ENCODE results near the gene FDX2. TPM values are rescaled to one million over a fixed set of nuclear protein-coding genes. Genes with fewer than 3 reads are reported as not detected.

Gene FDX2
- total and polyA plus RNA-seq, 2 of the 4 experiments (the other 2 are of a cell fraction), result 39.8 to 72.0 TPM

DNA sequence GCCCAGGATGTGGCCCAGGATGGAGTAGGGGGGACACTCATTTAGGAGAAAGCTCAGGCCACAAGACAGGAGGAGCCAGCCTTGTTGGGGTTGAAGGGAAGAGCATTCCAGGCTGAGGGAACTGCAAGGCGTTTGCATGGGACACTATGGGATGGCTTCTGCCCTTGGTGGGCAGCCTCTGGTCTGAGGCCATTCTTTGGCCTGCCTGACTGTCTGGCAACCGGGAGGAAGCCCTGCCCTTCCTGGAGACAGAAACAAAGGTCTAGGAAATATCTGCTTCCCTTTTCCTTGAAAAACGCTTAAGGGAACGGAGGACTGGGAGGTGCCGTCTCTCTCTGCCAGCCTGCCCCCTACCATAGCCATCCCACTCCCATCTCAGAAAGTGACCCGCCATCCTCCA lies 47.7 kb downstream of the FDX2 start:
- Histone ChIP-seq H3K36me3 (ENCODE audit: control insufficient read depth, insufficient read depth, low read length) (no peaks in the 10 kb centered on the region), H3K9me1 (ENCODE audit: insufficient read depth, low read length) (no peaks in the 10 kb centered on the region), H3K27me3 (ENCODE audit: control insufficient read depth, insufficient read depth, low read length) (no peaks in the 10 kb centered on the region; the same call in 1 of the 2 replicates), H3K18ac (ENCODE audit: low read depth, low read length) (no peak overlapping the region), H3K56ac (ENCODE audit: extremely low read depth, insufficient read depth, low read length) (no peak overlapping the region), H2AK9ac (replicated peaks; ENCODE audit: low read depth, low read length, poor library complexity) (no peak overlapping the region), H3K23ac (ENCODE audit: low read depth, low read length) (no peak overlapping the region), H2BK120ac (ENCODE audit: low read depth, low read length) (no peak overlapping the region), H2BK15ac (ENCODE audit: low read depth, low read length) (no peak overlapping the region), H4K91ac (ENCODE audit: insufficient read depth, low read depth, low read length) (no peak overlapping the region), H3K9me3 (ENCODE audit: control insufficient read depth, insufficient read depth, low read length) (no peaks in the 10 kb centered on the region), H2BK20ac (ENCODE audit: low read depth, low read length) (no peak overlapping the region), H3K4me3 (ENCODE audit: insufficient read depth, low read depth, low read length) (no peak overlapping the region), H3K14ac (replicated peaks; ENCODE audit: low read depth, low read length) (no peak overlapping the region), H4K5ac (ENCODE audit: low read depth, low read length) (no peak overlapping the region), H3K4ac (ENCODE audit: low read depth, low read length) (no peak overlapping the region), H4K20me1 (ENCODE audit: insufficient read depth, low read length) (no peaks in the 10 kb centered on the region), H2BK5ac (ENCODE audit: low read depth, low read length, poor library complexity, severe bottlenecking) (no peak overlapping the region), H3K4me1 (ENCODE audit: control insufficient read depth, insufficient read depth, low read length) (peaks cover 3% of the 10 kb centered on the region; the same call in 1 of the 2 replicates), H3K27ac (ENCODE audit: insufficient read depth, low read length) (no peak overlapping the region), H3K4me2 (ENCODE audit: low read depth, low read length) (no peak overlapping the region), H2AFZ (replicated peaks; ENCODE audit: low read length, poor library complexity) (no peak overlapping the region), H3K9ac (ENCODE audit: low read depth, low read length) (no peak overlapping the region), H4K8ac (ENCODE audit: low read depth in 2 of 2, low read length in 2 of 2) (no peak overlapping the region), H2AK5ac (ENCODE audit: low read depth, low read length) (no peak overlapping the region), H3K79me1 (ENCODE audit: low read depth in 1 of 2, low read length in 2 of 2) (0 out of 4 replicates have a peak, but pooled peaks cover 0 to 6% of the 10 kb centered on the region in 2 experiments)
- CTCF ChIA-PET, result interaction anchor here (0.6 to 1.8 kb wide), 2 partner anchors 121 to 122 kb away, joined by 3 to 12 read pairs; no protein-coding TSS in a partner anchor
- no TSS peak for BruUV-seq (replicated peaks)
- no peak for ATAC-seq (ENCODE audit: low read depth)
- DNase-seq, result no peak
- 66% methylated on average over 4 of the region's 6 CpGs; no CpG with 5 or more reads in 1 of the 2 experiments for WGBS, 2 experiments (ENCODE audit: extremely low coverage in 2 of 2, insufficient read length in 1 of 2)
- TF ChIP-seq CEBPB (IDR thresholded peaks at IDR 0.05; ENCODE audit: low read depth, low read length) (no peak), RFX5 (IDR thresholded peaks at IDR 0.05; ENCODE audit: low read depth, low read length) (no peak), POLR2A (IDR thresholded peaks at IDR 0.05; ENCODE audit: low read depth, low read length) (no peak), MAFK (IDR thresholded peaks at IDR 0.05; ENCODE audit: low read depth, low read length) (no peak), MXI1 (IDR thresholded peaks at IDR 0.05; ENCODE audit: borderline replicate concordance, low read depth, low read length) (no peak), MAZ (IDR thresholded peaks at IDR 0.05; ENCODE audit: borderline replicate concordance, low read depth, low read length) (no peak), FOS (IDR thresholded peaks at IDR 0.05; ENCODE audit: low read depth, low read length) (no peak), NFE2L2 (IDR thresholded peaks at IDR 0.05; ENCODE audit: low read depth, low read length) (no peak), CHD1 (IDR thresholded peaks at IDR 0.05; ENCODE audit: low read depth, low read length) (no peak), SMC3 (IDR thresholded peaks at IDR 0.05; ENCODE audit: low read depth, low read length) (no peak), RCOR1 (IDR thresholded peaks at IDR 0.05; ENCODE audit: insufficient replicate concordance, low read length) (no peak)
- TF ChIP-seq, protein P1, sequence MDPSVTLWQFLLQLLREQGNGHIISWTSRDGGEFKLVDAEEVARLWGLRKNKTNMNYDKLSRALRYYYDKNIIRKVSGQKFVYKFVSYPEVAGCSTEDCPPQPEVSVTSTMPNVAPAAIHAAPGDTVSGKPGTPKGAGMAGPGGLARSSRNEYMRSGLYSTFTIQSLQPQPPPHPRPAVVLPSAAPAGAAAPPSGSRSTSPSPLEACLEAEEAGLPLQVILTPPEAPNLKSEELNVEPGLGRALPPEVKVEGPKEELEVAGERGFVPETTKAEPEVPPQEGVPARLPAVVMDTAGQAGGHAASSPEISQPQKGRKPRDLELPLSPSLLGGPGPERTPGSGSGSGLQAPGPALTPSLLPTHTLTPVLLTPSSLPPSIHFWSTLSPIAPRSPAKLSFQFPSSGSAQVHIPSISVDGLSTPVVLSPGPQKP (IDR thresholded peaks at IDR 0.05; ENCODE audit: borderline replicate concordance, low read depth, low read length), result no peak
- TF ChIP-seq, protein P2, sequence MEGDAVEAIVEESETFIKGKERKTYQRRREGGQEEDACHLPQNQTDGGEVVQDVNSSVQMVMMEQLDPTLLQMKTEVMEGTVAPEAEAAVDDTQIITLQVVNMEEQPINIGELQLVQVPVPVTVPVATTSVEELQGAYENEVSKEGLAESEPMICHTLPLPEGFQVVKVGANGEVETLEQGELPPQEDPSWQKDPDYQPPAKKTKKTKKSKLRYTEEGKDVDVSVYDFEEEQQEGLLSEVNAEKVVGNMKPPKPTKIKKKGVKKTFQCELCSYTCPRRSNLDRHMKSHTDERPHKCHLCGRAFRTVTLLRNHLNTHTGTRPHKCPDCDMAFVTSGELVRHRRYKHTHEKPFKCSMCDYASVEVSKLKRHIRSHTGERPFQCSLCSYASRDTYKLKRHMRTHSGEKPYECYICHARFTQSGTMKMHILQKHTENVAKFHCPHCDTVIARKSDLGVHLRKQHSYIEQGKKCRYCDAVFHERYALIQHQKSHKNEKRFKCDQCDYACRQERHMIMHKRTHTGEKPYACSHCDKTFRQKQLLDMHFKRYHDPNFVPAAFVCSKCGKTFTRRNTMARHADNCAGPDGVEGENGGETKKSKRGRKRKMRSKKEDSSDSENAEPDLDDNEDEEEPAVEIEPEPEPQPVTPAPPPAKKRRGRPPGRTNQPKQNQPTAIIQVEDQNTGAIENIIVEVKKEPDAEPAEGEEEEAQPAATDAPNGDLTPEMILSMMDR (conservative IDR thresholded peaks at IDR 0.05; ENCODE audit: low read depth, low read length), result no peak
- TF ChIP-seq, protein P3, sequence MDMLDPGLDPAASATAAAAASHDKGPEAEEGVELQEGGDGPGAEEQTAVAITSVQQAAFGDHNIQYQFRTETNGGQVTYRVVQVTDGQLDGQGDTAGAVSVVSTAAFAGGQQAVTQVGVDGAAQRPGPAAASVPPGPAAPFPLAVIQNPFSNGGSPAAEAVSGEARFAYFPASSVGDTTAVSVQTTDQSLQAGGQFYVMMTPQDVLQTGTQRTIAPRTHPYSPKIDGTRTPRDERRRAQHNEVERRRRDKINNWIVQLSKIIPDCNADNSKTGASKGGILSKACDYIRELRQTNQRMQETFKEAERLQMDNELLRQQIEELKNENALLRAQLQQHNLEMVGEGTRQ (IDR thresholded peaks at IDR 0.05; ENCODE audit: low read depth, low read length), result no peak
- in situ Hi-C loops (cut with MboI; ENCODE audit: low sequenced_read_pairs) (no loop called here), dilution Hi-C loops (cut with HindIII; ENCODE audit: low sequenced_read_pairs, unreplicated experiment) (no loop called here), intact Hi-C loops (cut with micrococcal nuclease) (loop anchor here (2.0 kb wide), 1 partner anchor 67 kb away; no protein-coding TSS in a partner anchor)
- POLR2A ChIA-PET (ENCODE audit: unreplicated experiment), result no interaction called here
